HCT116 (cell line): ENCODE results near the gene PAX9. TPM values are rescaled to one million over a fixed set of nuclear protein-coding genes. Genes with fewer than 3 reads are reported as not detected.

ENCODE experiments used
- ATAC-seq: fragments of 200-7000 bp; cut with Tn5 transposase; 2 replicates; pipeline ENCODE4 v1.9.1; 2020; ENCODE audit warnings: mild to moderate bottlenecking, moderate library complexity
- BruUV-seq: library from RNA; stranded (reverse); fragments of 400-500 nt; replicated peaks from 2 replicates; lab custom pipeline; 2021; lab: Mats Ljungman, UMichigan
- CTCF ChIA-PET: fragments of 300-600 bp; sonication (Branson Sonifier 250); formaldehyde crosslinking; loops from one replicate; lab custom pipeline; 2021; ENCODE audit warnings: antibody characterized with exemption; lab: Charles Lee
- POLR2A ChIA-PET: fragments of 300-600, 350-600 bp; sonication (Branson Sonifier 250); formaldehyde crosslinking; loops from one replicate; lab custom pipeline; 2021; ENCODE audit warnings: antibody characterized with exemption; lab: Charles Lee
- RAD21 ChIA-PET, 2 experiments: fragments of 300-600 bp; sonication (Branson Sonifier 250); formaldehyde crosslinking; loops; one replicate each; lab custom pipeline; 2023; ENCODE audit warnings: low total read pairs in 2 of 2; ENCODE audit not compliant: uncharacterized antibody in 2 of 2, unreplicated experiment in 2 of 2, low non-redundant PET in 1 of 2; lab: Charles Lee
- DNase-seq: peaks from one replicate; pipeline ENCODE4 v3.0.0-alpha.2; 2010; ENCODE audit warnings: low read depth, low spot score
- H2AFZ ChIP-seq: fragments of 200-600 bp; shearing (Covaris generic), sonication (generic); 2 replicates; pipeline ENCODE4 v1.6.1; 2017; ENCODE audit warnings: low read depth, mixed run types, mixed read lengths, antibody characterized with exemption, low read length; ENCODE audit not compliant: poor library complexity, severe bottlenecking
- H3K27ac ChIP-seq: 2 replicates; pipeline ENCODE4 v1.5.1; 2012; ENCODE audit warnings: low read depth, low read length
- H3K27me3 ChIP-seq: fragments of 200-600 bp; sonication (generic); 2 replicates; pipeline ENCODE4 v1.6.1; 2016; ENCODE audit warnings: mixed run types, low read length, mixed read lengths; ENCODE audit not compliant: insufficient read depth
- H3K36me3 ChIP-seq, 2 experiments: fragments of 200-500 bp in 1 of 2; fragments of 200-600 bp in 1 of 2; sonication (Bioruptor generic) in 1 of 2; sonication (generic) in 1 of 2; 2 replicates each; pipeline versions ENCODE4 v1.5.1 to v1.6.1; 2014 to 2016; ENCODE audit warnings: low read length in 2 of 2, inconsistent platforms in 1 of 2, mixed read lengths in 1 of 2, mixed run types in 1 of 2; ENCODE audit not compliant: insufficient read depth in 2 of 2, control insufficient read depth in 1 of 2
- H3K4me1 ChIP-seq, 2 experiments: fragments of 200-600 bp in 1 of 2; sonication (generic) in 1 of 2; 2 replicates each; pipeline versions ENCODE4 v1.5.1 to v1.6.1; 2012 to 2017; ENCODE audit warnings: low read length in 2 of 2, inconsistent platforms in 1 of 2, mild to moderate bottlenecking in 1 of 2, mixed read lengths in 1 of 2, mixed run types in 1 of 2, moderate library complexity in 1 of 2; ENCODE audit not compliant: insufficient read depth in 2 of 2, control insufficient read depth in 1 of 2
- H3K4me2 ChIP-seq: fragments of 200-600 bp; sonication (generic); 2 replicates; pipeline ENCODE4 v1.6.1; 2017; ENCODE audit warnings: mixed run types, low read length, mixed read lengths
- H3K4me3 ChIP-seq, 2 experiments: fragments of 200-600 bp in 1 of 2; sonication (generic) in 1 of 2; replicated peaks in 1 of 2; 2 replicates each; pipeline ENCODE4 v1.5.1; 2011 to 2016; ENCODE audit warnings: low read length in 2 of 2, control low read depth in 1 of 2, low read depth in 1 of 2, mild to moderate bottlenecking in 1 of 2, mixed read lengths in 1 of 2, mixed run types in 1 of 2
- H3K79me2 ChIP-seq: fragments of 200-600 bp; sonication (generic); 2 replicates; pipeline ENCODE4 v1.6.1; 2017; ENCODE audit warnings: mild to moderate bottlenecking, mixed run types, low read length, moderate library complexity, mixed read lengths; ENCODE audit not compliant: insufficient read depth
- H3K9ac ChIP-seq: fragments of 200-600 bp; sonication (generic); 2 replicates; pipeline ENCODE4 v1.6.1; 2016; ENCODE audit warnings: low read length, mixed read lengths
- H3K9me2 ChIP-seq: fragments of 200-600 bp; sonication (generic), shearing (Covaris generic); 2 replicates; pipeline ENCODE4 v1.6.1; 2017; ENCODE audit warnings: mixed run types, mild to moderate bottlenecking, moderate library complexity; ENCODE audit not compliant: insufficient read depth
- H3K9me3 ChIP-seq, 2 experiments: fragments of 200-500 bp in 1 of 2; fragments of 200-600 bp in 1 of 2; sonication (Bioruptor generic) in 1 of 2; sonication (generic) in 1 of 2; 2 replicates each; pipeline ENCODE4 v1.6.1; 2014 to 2017; ENCODE audit warnings: low read length in 2 of 2, mixed read lengths in 2 of 2, inconsistent platforms in 1 of 2, low read depth in 1 of 2, mild to moderate bottlenecking in 1 of 2, mixed run types in 1 of 2, moderate library complexity in 1 of 2; ENCODE audit not compliant: control insufficient read depth in 1 of 2, insufficient read depth in 1 of 2
- H4K20me1 ChIP-seq: fragments of 200-600 bp; sonication (generic), shearing (Covaris generic); 2 replicates; pipeline ENCODE4 v1.6.1; 2017; ENCODE audit warnings: mixed run types, mild to moderate bottlenecking, moderate library complexity; ENCODE audit not compliant: insufficient read depth
- CEBPB ChIP-seq: IDR thresholded peaks from 2 replicates; pipeline ENCODE4 v1.6.1; 2012; ENCODE audit warnings: low read depth
- CTCF ChIP-seq, 3 experiments: fragments of 200-600 bp in 1 of 3; sonication (generic) in 1 of 3; IDR thresholded peaks in 2 of 3; conservative IDR thresholded peaks in 1 of 3; 2 replicates each; pipeline ENCODE4 v1.5.1; 2012 to 2017; ENCODE audit warnings: low read depth in 2 of 3, low read length in 2 of 3, antibody characterized with exemption in 1 of 3, borderline replicate concordance in 1 of 3, control low read depth in 1 of 3, mild to moderate bottlenecking in 1 of 3, mixed read lengths in 1 of 3, mixed run types in 1 of 3, moderate library complexity in 1 of 3; ENCODE audit not compliant: insufficient read depth in 1 of 3
- ELF1 ChIP-seq: IDR thresholded peaks from 2 replicates; pipeline ENCODE4 v1.6.1; 2012; ENCODE audit warnings: low read depth, borderline replicate concordance
- EZH2 ChIP-seq: fragments of 200-600 bp; sonication (generic); IDR thresholded peaks from 2 replicates; pipeline ENCODE4 v1.6.1; 2017; ENCODE audit warnings: antibody characterized with exemption, mixed run types
- POLR2A ChIP-seq: IDR thresholded peaks from 2 replicates; pipeline ENCODE4 v1.7.0; 2011; ENCODE audit warnings: borderline replicate concordance; ENCODE audit not compliant: insufficient read depth, insufficient read length; ENCODE audit errors: extremely low read depth
- POLR2AphosphoS5 ChIP-seq: IDR thresholded peaks from 2 replicates; pipeline ENCODE4 v1.6.1; 2011; ENCODE audit warnings: mild to moderate bottlenecking, low read depth, low read length, moderate library complexity
- SIN3A ChIP-seq: IDR thresholded peaks from 2 replicates; pipeline ENCODE4 v1.6.1; 2012; ENCODE audit warnings: low read depth
- TCF7L2 ChIP-seq: IDR thresholded peaks from 2 replicates; pipeline ENCODE4 v1.7.0; 2011; ENCODE audit warnings: borderline replicate concordance, inconsistent platforms; ENCODE audit not compliant: insufficient read depth, insufficient read length; ENCODE audit errors: extremely low read depth
- ZBTB33 ChIP-seq: IDR thresholded peaks from 2 replicates; pipeline ENCODE4 v1.6.1; 2011; ENCODE audit warnings: mild to moderate bottlenecking, low read length, moderate library complexity; ENCODE audit not compliant: insufficient replicate concordance; ENCODE audit errors: extremely low read depth
- intact Hi-C: fragments of 100-400 bp; cut with micrococcal nuclease; formaldehyde crosslinking; loops from 2 replicates; pipeline ENCODE4 v1.10.0; 2022
- total RNA-seq: library from RNA; stranded (reverse); gene quantifications from one replicate; pipeline ENCODE4 v1.2.1, GENCODE V29; 2021; ENCODE audit not compliant: unreplicated experiment

PAX9 gene
- total RNA-seq, 1 experiment from 2014 or later, result 5.2 TPM

GRCh38 chr14:36626151-36626550 lies 35.5 kb upstream of the PAX9 start:
- intact Hi-C loops, result no loop called here
- POLR2A ChIA-PET, result no interaction called here
- no TSS peak for BruUV-seq

More at GRCh38 chr14:36626151-36626550, 35.5 kb upstream of the PAX9 start:
- Histone ChIP-seq H3K9ac (no peak overlapping the region), H3K27ac (no peak overlapping the region), H3K79me2 (no peaks in the 10 kb centered on the region), H3K4me2 (no peak overlapping the region), H4K20me1 (no peaks in the 10 kb centered on the region), H3K36me3 (no peaks in the 10 kb centered on the region), H3K4me1 (no peaks in the 10 kb centered on the region), H3K9me3 (no peaks in the 10 kb centered on the region), H3K4me3 (no peak overlapping the region), H3K9me2 (no peaks in the 10 kb centered on the region), H3K27me3 (no peaks in the 10 kb centered on the region; the same call in 1 of the 2 replicates), H2AFZ (no peak overlapping the region)
- DNase-seq (no peak), ATAC-seq (no peak)
- ChIA-PET CTCF (interaction anchor here (2.0 kb wide), 1 partner anchor 72 kb away, joined by 6 read pairs; no protein-coding TSS in a partner anchor), RAD21 (no interaction called here)
- TF ChIP-seq ZBTB33 (no peak), CTCF (IDR thresholded peaks at IDR 0.05 in 2 of 3, conservative IDR thresholded peaks at IDR 0.05 in 1 of 3; ENCODE audit: borderline replicate concordance in 1 of 3, insufficient read depth in 1 of 3, low read depth in 2 of 3, low read length in 2 of 3) (no peak), SIN3A (no peak), ELF1 (no peak), CEBPB (no peak), TCF7L2 (no peak), EZH2 (no peak), POLR2A (no peak), POLR2AphosphoS5 (no peak)
